Measurements from ENCODE around the gene NEB.
"Not testable (repeated sequence)": the region's sequence is repeated elsewhere in the genome, so short reads cannot be mapped to it uniquely, and the experiment has no call there.

The NEB gene

DNA sequence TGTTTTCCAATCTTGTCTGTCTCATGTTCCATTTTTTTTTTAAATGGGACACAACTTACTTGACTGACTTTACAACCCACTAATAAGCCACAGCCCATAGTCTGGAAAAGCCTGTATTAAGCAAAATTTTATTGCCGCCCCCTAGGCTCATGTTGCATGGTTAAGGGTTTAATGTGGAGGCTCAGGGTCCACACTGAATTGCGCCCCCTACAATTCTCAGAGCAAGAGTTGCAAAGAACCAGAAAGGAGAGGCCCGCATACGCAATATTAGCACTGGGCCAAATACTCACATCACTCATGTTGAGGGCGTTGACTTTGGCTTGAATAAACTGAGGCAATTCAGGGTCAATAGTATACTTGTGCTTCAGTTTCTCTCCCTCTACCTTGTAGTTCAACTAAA lies 65.5 kb downstream of the NEB start:
- H3K4me1 Mint-ChIP-seq: peaks cover 24% of the 10 kb centered on the region
- H3K9me3 Mint-ChIP-seq: no peaks in the 10 kb centered on the region
- no peak overlapping the region for H3K27ac Mint-ChIP-seq
- peaks cover 10% of the 10 kb centered on the region for H3K36me3 Mint-ChIP-seq
- no peak overlapping the region for H3K4me3 Mint-ChIP-seq
- peaks cover 1% of the 10 kb centered on the region for H3K27me3 Mint-ChIP-seq
- ATAC-seq (ENCODE audit: low read depth) (no peak), DNase-seq (ENCODE audit: low spot score in 2 of 2) (no peak)

DNA sequence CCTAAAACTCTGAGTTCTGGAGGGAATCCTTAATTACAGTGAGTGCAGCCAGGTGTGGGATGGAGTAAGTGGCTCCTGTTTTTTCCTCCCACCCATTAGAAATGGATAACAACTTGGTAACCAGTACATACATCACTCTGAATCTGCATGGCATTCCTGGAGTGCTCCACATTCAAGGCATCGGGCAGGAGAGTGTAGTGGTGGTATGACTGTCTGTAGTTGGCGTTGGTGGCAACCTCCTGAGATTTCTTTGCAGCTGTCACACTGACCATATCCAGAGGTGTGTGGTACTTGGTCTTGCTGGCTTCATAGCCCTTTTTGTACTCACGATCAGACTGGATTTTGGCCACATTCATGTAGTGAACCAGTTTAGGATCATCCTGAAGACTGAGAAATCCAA lies 68.3 kb downstream of the NEB start:
- Mint-ChIP-seq H3K9me3 (no peaks in the 10 kb centered on the region), H3K4me1 (peaks cover 21% of the 10 kb centered on the region), H3K27ac (no peak overlapping the region), H3K4me3 (no peak overlapping the region), H3K27me3 (peaks cover 1% of the 10 kb centered on the region), H3K36me3 (peaks cover 10% of the 10 kb centered on the region)
- DNase-seq (ENCODE audit: low spot score in 2 of 2) (no peak), ATAC-seq (ENCODE audit: low read depth) (no peak)

- Mint-ChIP-seq H3K4me3 (no peak overlapping the region), H3K4me1 (peaks cover 14% of the 10 kb centered on the region), H3K27me3 (peaks cover 1% of the 10 kb centered on the region), H3K27ac (peak overlapping the region; percentile 48), H3K9me3 (no peaks in the 10 kb centered on the region), H3K36me3 (peaks cover 10% of the 10 kb centered on the region)
- peak; percentile 94 for ATAC-seq (ENCODE audit: low read depth)
- no peak for DNase-seq (ENCODE audit: low spot score in 2 of 2)
Measured at GRCh38 chr2:151664520-151664919, 69.8 kb downstream of the NEB start.

GRCh38 chr2:151661625-151662024 lies 72.7 kb downstream of the NEB start:
- Mint-ChIP-seq H3K27ac (no peak overlapping the region), H3K4me1 (peaks cover 12% of the 10 kb centered on the region), H3K4me3 (no peak overlapping the region), H3K36me3 (peaks cover 10% of the 10 kb centered on the region), H3K27me3 (no peaks in the 10 kb centered on the region), H3K9me3 (no peaks in the 10 kb centered on the region)
- ATAC-seq (ENCODE audit: low read depth): no peak
- DNase-seq (ENCODE audit: low spot score in 2 of 2): no peak

GRCh38 chr2:151658081-151658480 lies 76.2 kb downstream of the NEB start:
- Mint-ChIP-seq H3K27ac (no peak overlapping the region), H3K4me1 (peaks cover 2% of the 10 kb centered on the region), H3K9me3 (no peaks in the 10 kb centered on the region), H3K27me3 (no peaks in the 10 kb centered on the region), H3K4me3 (no peak overlapping the region), H3K36me3 (peaks cover 10% of the 10 kb centered on the region)
- no peak for ATAC-seq (ENCODE audit: low read depth)
- no peak for DNase-seq (ENCODE audit: low spot score in 2 of 2)

- Mint-ChIP-seq H3K27me3 (no peaks in the 10 kb centered on the region), H3K4me3 (no peak overlapping the region), H3K36me3 (peaks cover 7% of the 10 kb centered on the region), H3K9me3 (no peaks in the 10 kb centered on the region), H3K27ac (no peak overlapping the region), H3K4me1 (peaks cover 2% of the 10 kb centered on the region)
- DNase-seq (ENCODE audit: low spot score in 2 of 2): no peak
- ATAC-seq (ENCODE audit: low read depth): no peak
Measured at GRCh38 chr2:151657667-151658076, 76.6 kb downstream of the NEB start.

DNA sequence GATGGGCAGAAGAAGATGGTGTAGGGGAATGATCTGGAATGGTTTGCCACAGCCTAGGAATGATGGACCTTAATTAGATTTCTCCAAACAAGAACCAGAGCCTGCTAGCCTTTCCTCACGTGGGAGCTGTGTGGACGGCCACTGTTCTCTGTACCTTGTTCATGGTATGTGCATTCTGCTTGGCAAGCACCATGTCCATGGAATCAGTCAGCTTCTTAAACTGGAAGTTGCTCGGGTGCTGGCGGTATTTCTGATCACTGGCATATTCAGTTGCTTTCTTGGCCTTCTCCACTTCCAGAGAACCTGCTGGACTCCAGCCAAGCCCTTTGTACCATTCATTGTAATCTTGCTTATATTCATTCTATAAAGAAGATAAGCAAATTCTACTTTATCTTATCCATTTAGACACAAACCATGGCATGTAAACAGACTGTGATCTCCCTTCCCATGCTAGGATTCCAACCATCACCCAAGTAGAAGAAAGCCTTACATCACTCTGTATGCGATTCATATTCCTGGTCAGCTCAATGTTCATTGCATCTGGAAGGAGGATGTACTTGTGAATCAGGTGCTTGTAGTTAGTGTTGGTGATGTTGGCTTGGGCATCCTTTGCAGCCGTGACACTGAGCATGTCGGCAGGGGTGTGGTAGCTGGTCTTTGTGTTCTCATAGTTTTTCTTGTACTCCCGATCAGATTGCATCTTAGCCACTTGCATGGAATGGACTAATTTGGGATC lies 78.4 kb downstream of the NEB start:
- H3K9me3 Mint-ChIP-seq: no peaks in the 10 kb centered on the region
- H3K4me1 Mint-ChIP-seq: peaks cover 2% of the 10 kb centered on the region
- H3K4me3 Mint-ChIP-seq: no peak overlapping the region
- DNase-seq (ENCODE audit: low spot score in 2 of 2): no peak
- no peak for ATAC-seq (ENCODE audit: low read depth)
- H3K27ac Mint-ChIP-seq: no peak overlapping the region
- H3K36me3 Mint-ChIP-seq: peaks cover 7% of the 10 kb centered on the region
- no peaks in the 10 kb centered on the region for H3K27me3 Mint-ChIP-seq

DNA sequence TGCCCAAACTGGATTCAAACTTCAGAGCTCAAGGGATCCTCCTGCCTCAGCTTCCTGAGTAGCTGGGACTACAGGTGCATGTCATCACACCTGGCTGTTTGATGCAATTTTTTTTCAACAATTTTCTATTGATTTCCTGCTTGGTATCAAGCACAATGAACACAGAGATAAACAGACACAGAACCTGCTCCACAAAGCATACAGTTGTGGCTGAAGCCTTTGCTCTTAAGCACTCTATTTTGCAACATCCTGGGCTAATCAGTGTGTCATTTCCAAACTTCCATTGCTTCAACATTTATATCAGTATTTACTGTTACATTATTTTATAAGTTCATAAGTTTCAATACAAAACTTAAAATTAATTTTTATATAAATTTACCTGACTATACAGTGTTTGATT lies 79.4 kb downstream of the NEB start:
- ATAC-seq (ENCODE audit: low read depth) (no peak), DNase-seq (ENCODE audit: low spot score in 2 of 2) (no peak)
- H3K36me3 Mint-ChIP-seq: peaks cover 8% of the 10 kb centered on the region
- H3K27me3 Mint-ChIP-seq: no peaks in the 10 kb centered on the region
- H3K4me1 Mint-ChIP-seq: peaks cover 2% of the 10 kb centered on the region
- H3K9me3 Mint-ChIP-seq: no peaks in the 10 kb centered on the region
- no peak overlapping the region for H3K4me3 Mint-ChIP-seq
- H3K27ac Mint-ChIP-seq: no peak overlapping the region

DNA sequence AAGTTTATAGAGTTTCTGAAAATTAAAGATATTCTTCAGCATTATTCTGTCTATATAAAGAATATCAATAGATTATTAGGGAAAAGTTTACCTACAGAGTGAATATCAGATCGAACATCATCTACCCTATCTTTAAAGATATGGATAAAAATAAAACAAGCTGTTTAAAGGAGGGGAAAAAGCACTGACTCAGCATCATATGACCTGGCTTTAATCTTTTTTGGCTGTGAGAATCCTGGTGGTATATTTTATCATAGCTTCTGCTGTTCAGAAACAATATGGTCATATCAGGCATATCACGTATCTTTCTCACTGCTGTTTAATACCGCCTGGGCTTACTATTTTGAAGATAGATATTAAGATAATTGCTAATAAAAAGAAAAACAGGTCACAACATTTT lies 80.2 kb downstream of the NEB start:
- DNase-seq (ENCODE audit: low spot score in 2 of 2) (no peak), ATAC-seq (ENCODE audit: low read depth) (no peak)
- Mint-ChIP-seq H3K27ac (no peak overlapping the region), H3K27me3 (no peaks in the 10 kb centered on the region), H3K36me3 (peaks cover 8% of the 10 kb centered on the region), H3K4me3 (no peak overlapping the region), H3K4me1 (peaks cover 2% of the 10 kb centered on the region), H3K9me3 (no peaks in the 10 kb centered on the region)

GRCh38 chr2:151651274-151651673 lies 83.0 kb downstream of the NEB start:
- Mint-ChIP-seq H3K9me3 (no peaks in the 10 kb centered on the region), H3K27ac (no peak overlapping the region), H3K36me3 (peaks cover 4% of the 10 kb centered on the region), H3K4me3 (no peak overlapping the region), H3K4me1 (peaks cover 3% of the 10 kb centered on the region), H3K27me3 (no peaks in the 10 kb centered on the region)
- no peak for ATAC-seq (ENCODE audit: low read depth)
- DNase-seq (ENCODE audit: low spot score in 2 of 2): no peak

DNA sequence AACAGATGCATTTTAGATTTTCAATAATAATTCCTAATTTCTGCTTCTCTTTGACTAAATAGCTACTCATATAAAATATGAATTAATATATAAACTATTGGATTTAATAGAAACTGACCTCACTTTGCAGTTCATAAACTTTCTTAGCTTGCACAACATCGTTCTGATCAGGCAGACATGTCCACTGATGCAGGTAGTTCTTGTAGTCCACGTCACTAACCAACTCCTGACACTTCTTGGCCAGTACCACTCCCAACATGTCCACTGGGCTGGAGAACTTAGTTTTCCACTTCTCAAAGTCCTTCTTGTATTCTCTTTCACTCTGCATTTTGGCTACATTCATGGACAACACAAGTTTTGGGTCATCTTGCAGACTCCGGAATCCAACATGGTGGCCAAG lies 83.8 kb downstream of the NEB start:
- Mint-ChIP-seq H3K4me3 (no peak overlapping the region), H3K36me3 (peaks cover 4% of the 10 kb centered on the region), H3K27me3 (no peaks in the 10 kb centered on the region), H3K9me3 (no peaks in the 10 kb centered on the region), H3K4me1 (peaks cover 3% of the 10 kb centered on the region), H3K27ac (no peak overlapping the region)
- no peak for ATAC-seq (ENCODE audit: low read depth)
- DNase-seq (ENCODE audit: low spot score in 2 of 2): no peak

- no peaks in the 10 kb centered on the region for H3K9me3 Mint-ChIP-seq
- no peak overlapping the region for H3K27ac Mint-ChIP-seq
- no peak overlapping the region for H3K4me3 Mint-ChIP-seq
- peaks cover 3% of the 10 kb centered on the region for H3K4me1 Mint-ChIP-seq
- DNase-seq (ENCODE audit: low spot score in 2 of 2) (no peak), ATAC-seq (ENCODE audit: low read depth) (no peak)
- peaks cover 4% of the 10 kb centered on the region for H3K36me3 Mint-ChIP-seq
- no peaks in the 10 kb centered on the region for H3K27me3 Mint-ChIP-seq
Measured at GRCh38 chr2:151649966-151650365, 84.3 kb downstream of the NEB start.

GRCh38 chr2:151649400-151649799 lies 84.9 kb downstream of the NEB start:
- ATAC-seq (ENCODE audit: low read depth): no peak

GRCh38 chr2:151646512-151646911 lies 87.8 kb downstream of the NEB start:
- H3K27ac Mint-ChIP-seq; H3K4me1 Mint-ChIP-seq; H3K36me3 Mint-ChIP-seq; H3K4me3 Mint-ChIP-seq; H3K9me3 Mint-ChIP-seq; DNase-seq (ENCODE audit: low spot score in 2 of 2); ATAC-seq (ENCODE audit: low read depth); H3K27me3 Mint-ChIP-seq: not testable (repeated sequence)

More at GRCh38 chr2:151649400-151649799, 84.9 kb downstream of the NEB start:
- DNase-seq (ENCODE audit: low spot score in 2 of 2): no peak
- no peaks in the 10 kb centered on the region for H3K27me3 Mint-ChIP-seq
- H3K27ac Mint-ChIP-seq: no peak overlapping the region
- peaks cover 4% of the 10 kb centered on the region for H3K36me3 Mint-ChIP-seq
- H3K9me3 Mint-ChIP-seq: no peaks in the 10 kb centered on the region
- no peak overlapping the region for H3K4me3 Mint-ChIP-seq
- H3K4me1 Mint-ChIP-seq: peaks cover 3% of the 10 kb centered on the region

DNA sequence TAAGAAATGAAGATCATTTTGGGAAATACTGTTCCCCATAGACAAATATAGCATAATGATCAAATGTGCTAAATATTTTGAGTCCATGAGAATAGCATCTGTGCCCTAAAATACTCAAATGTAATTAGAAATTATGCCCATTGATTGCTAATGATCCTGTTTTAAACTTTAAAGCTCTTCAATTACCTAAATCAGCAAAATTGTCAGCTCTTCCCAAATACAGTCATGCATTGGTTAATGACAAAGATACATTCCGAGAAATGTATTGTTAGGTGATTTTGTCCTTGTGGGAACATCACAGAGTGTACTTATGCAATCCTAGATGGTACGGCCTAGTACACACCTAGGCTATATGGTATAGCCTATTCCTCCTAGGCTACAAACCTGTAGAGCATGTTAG lies 89.7 kb downstream of the NEB start:
- Mint-ChIP-seq H3K27me3 (no peaks in the 10 kb centered on the region), H3K9me3 (no peaks in the 10 kb centered on the region)
- ATAC-seq (ENCODE audit: low read depth): no peak

More for the DNA sequence above, 89.7 kb downstream of the NEB start:
- Mint-ChIP-seq H3K4me3 (no peak overlapping the region), H3K36me3 (peaks cover 6% of the 10 kb centered on the region), H3K27ac (no peak overlapping the region), H3K4me1 (peaks cover 5% of the 10 kb centered on the region)
- no peak for DNase-seq (ENCODE audit: low spot score in 2 of 2)
